A673 (cell line): Measurements from ENCODE around the gene PMPCA. TPM values are rescaled to one million over a fixed set of nuclear protein-coding genes. Genes with fewer than 3 reads are reported as not detected.

Source experiments
- BruUV-seq: library from RNA; stranded (reverse); fragments of 400-500 nt; replicated peaks from 2 replicates; lab custom pipeline; 2021; lab: Mats Ljungman, UMichigan
- CTCF ChIA-PET: fragments of 300-600 bp; sonication (Branson Sonifier 250); formaldehyde crosslinking; loops from one replicate; lab custom pipeline; 2022; ENCODE audit warnings: antibody characterized with exemption; lab: Charles Lee
- POLR2A ChIA-PET: fragments of 300-600 bp; sonication (Branson Sonifier 250); formaldehyde crosslinking; loops from one replicate; lab custom pipeline; 2022; ENCODE audit warnings: antibody characterized with exemption; ENCODE audit not compliant: low non-redundant PET; lab: Charles Lee
- DNase-seq: peaks from one replicate; pipeline ENCODE4 v3.0.0-alpha.2; 2015; ENCODE audit warnings: low spot score
- H3K27ac ChIP-seq: fragments of 200-600 bp; sonication (generic); 2 replicates; pipeline ENCODE4 v1.5.1; 2016; ENCODE audit warnings: mixed run types, low read depth, mild to moderate bottlenecking, mixed read lengths, antibody characterized with exemption, low read length; ENCODE audit not compliant: poor library complexity, severe bottlenecking
- H3K27me3 ChIP-seq: fragments of 200-600 bp; sonication (generic); replicated peaks from 2 replicates; pipeline ENCODE4 v1.6.1; 2017; ENCODE audit warnings: mixed run types, low read depth, mild to moderate bottlenecking, mixed read lengths, antibody characterized with exemption, low read length; ENCODE audit not compliant: insufficient read depth, poor library complexity
- H3K36me3 ChIP-seq: fragments of 200-600 bp; sonication (generic); 2 replicates; pipeline ENCODE4 v1.6.1; 2016; ENCODE audit warnings: mixed run types, mild to moderate bottlenecking, mixed read lengths, antibody characterized with exemption, low read length; ENCODE audit not compliant: insufficient read depth, poor library complexity, severe bottlenecking
- H3K4me1 ChIP-seq: fragments of 200-600 bp; sonication (generic); 2 replicates; pipeline ENCODE4 v1.6.1; 2017; ENCODE audit warnings: mixed run types, mild to moderate bottlenecking, mixed read lengths, antibody characterized with exemption, low read length; ENCODE audit not compliant: insufficient read depth, poor library complexity, severe bottlenecking
- H3K4me3 ChIP-seq: fragments of 200-600 bp; sonication (generic); 2 replicates; pipeline ENCODE4 v1.5.1; 2016; ENCODE audit warnings: low read depth, mixed run types, mild to moderate bottlenecking, mixed read lengths, low read length; ENCODE audit not compliant: poor library complexity, severe bottlenecking
- H3K9me3 ChIP-seq: fragments of 200-600 bp; sonication (generic); 2 replicates; pipeline ENCODE4 v1.6.1; 2016; ENCODE audit warnings: mixed run types, low read depth, mild to moderate bottlenecking, mixed read lengths, antibody characterized with exemption, low read length; ENCODE audit not compliant: poor library complexity, severe bottlenecking
- EZH2 ChIP-seq: fragments of 200-600 bp; sonication (generic); IDR thresholded peaks from 2 replicates; pipeline ENCODE4 v1.6.1; 2017; ENCODE audit warnings: borderline replicate concordance, low read depth, mild to moderate bottlenecking, mixed read lengths, antibody characterized with exemption, low read length; ENCODE audit not compliant: poor library complexity, severe bottlenecking
- intact Hi-C: fragments of 100-400 bp; cut with micrococcal nuclease; formaldehyde crosslinking; loops from one replicate; pipeline ENCODE4 v1.10.0; 2022; ENCODE audit not compliant: unreplicated experiment
- total RNA-seq: library from RNA; stranded (reverse); gene quantifications from 2 replicates; pipeline ENCODE4 v1.2.3, GENCODE V29; 2021
- TF ChIP-seq, protein P1 (sequence below): fragments of 300-800, 200-600 bp; sonication (generic); conservative IDR thresholded peaks from 2 replicates; pipeline ENCODE4 v1.5.1; 2017; ENCODE audit warnings: low read depth, mild to moderate bottlenecking, antibody characterized with exemption, low read length, moderate library complexity, mixed read lengths

PMPCA gene
- total RNA-seq, 1 experiment from 2014 or later: 94.8 TPM

DNA sequence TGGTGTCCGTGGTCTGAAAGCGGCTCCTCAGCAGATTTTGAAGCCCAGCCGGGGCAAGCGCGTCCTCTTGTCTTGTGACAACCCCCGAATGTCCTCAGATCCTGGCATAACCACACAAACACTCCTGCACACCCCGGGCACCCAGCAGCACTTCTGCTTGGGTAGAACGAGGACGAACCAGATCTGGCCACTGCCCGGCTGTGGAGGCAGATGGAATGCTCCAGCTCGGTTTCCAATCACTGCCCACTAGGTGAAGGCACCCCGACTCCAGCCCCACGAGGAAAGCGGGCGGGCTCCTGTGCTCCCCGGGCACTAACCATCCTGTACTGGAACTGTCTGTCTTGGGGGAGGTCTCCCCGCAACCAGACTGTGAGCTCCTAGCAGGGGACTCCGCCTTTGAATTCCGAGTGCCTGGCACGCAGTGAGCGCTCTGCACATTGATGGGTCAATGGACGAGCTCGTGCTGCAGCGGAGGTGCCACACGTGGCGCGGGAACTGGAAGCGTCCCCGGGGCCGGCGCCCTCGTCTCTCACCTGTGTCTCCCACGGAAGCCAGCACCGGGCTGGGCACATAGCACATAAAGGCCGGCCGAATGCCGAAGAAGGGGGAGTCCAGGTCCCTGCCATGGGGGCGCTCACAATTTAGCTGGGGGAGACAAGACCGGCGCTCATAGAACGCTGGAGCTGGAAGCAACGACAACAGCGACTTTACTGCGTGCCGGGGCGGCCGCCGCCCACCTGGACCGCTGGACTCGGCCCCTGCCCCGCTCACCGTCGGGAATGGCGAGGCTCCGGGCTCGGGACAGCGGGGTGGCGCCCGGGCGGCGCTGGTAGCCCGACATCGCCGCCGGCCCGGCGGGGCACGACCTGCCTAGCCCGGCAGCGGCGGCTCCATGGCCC is 652 bp upstream of the PMPCA start:
- Histone ChIP-seq H3K27ac (peak overlapping the region; percentile 82), H3K36me3 (peaks cover 62% of the 10 kb centered on the region), H3K4me3 (peak overlapping the region; percentile 93), H3K27me3 (no peaks in the 10 kb centered on the region), H3K9me3 (no peaks in the 10 kb centered on the region), H3K4me1 (peaks cover 10% of the 10 kb centered on the region)
- no TSS peak for BruUV-seq
- POLR2A ChIA-PET: no interaction called here
- peak; percentile 45 for DNase-seq
- TF ChIP-seq, protein P1, sequence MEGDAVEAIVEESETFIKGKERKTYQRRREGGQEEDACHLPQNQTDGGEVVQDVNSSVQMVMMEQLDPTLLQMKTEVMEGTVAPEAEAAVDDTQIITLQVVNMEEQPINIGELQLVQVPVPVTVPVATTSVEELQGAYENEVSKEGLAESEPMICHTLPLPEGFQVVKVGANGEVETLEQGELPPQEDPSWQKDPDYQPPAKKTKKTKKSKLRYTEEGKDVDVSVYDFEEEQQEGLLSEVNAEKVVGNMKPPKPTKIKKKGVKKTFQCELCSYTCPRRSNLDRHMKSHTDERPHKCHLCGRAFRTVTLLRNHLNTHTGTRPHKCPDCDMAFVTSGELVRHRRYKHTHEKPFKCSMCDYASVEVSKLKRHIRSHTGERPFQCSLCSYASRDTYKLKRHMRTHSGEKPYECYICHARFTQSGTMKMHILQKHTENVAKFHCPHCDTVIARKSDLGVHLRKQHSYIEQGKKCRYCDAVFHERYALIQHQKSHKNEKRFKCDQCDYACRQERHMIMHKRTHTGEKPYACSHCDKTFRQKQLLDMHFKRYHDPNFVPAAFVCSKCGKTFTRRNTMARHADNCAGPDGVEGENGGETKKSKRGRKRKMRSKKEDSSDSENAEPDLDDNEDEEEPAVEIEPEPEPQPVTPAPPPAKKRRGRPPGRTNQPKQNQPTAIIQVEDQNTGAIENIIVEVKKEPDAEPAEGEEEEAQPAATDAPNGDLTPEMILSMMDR: no peak
- no peak for TF ChIP-seq EZH2
- CTCF ChIA-PET: no interaction called here
- intact Hi-C loops: no loop called here

DNA sequence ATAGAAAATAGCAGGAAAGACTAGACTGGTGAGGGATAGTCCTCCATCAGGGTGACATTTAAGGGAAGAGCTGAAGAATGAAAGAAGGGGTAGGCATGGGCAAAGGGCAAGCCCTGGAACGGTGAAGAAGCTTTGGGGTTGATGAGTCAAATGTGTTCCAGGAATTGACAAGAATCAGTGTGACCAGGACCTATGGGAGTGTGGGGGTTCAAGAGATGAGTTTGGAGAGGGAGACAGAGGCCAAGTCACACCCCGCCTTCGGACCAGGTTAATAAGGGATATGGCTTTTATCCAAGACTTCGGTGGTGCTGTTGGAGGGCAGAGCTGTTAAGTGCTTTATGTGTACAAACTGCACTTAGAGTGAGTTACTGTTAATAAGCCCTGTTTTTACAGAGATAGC is 920 bp downstream of the PMPCA start:
- peak overlapping the region; percentile 93 for H3K27ac ChIP-seq
- peaks cover 55% of the 10 kb centered on the region for H3K36me3 ChIP-seq
- intact Hi-C loops: no loop called here

DNA sequence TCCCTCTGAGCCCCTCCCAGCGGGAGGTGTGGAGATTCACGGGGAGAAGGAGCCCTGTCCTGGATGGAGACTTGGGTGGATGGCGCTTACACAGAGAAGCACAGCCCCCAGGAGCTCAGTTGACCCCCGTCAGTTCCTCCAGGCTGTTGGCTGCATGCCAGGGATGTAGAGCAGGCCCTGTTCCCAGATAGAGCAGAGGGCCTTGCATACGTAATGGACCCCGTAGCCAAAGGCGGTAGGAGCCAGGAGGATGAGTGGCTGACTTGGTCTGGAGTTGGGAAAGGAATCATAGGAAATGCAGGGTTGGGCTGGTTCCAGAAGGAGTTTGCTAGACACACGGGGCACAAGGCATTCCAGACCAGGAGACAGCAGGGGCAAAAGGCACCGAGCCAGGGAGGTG is 2.5 kb downstream of the PMPCA start:
- Histone ChIP-seq H3K27me3 (no peaks in the 10 kb centered on the region), H3K4me1 (peaks cover 10% of the 10 kb centered on the region), H3K4me3 (no peak overlapping the region), H3K27ac (no peak overlapping the region), H3K9me3 (no peaks in the 10 kb centered on the region), H3K36me3 (peaks cover 54% of the 10 kb centered on the region)
- TF ChIP-seq, protein P1: no peak
- no peak for TF ChIP-seq EZH2
- CTCF ChIA-PET: no interaction called here
- POLR2A ChIA-PET: no interaction called here
- DNase-seq: no peak
- BruUV-seq: no TSS peak
- intact Hi-C loops: no loop called here

More for the DNA sequence above, 920 bp downstream of the PMPCA start:
- H3K4me1 ChIP-seq: peaks cover 10% of the 10 kb centered on the region
- no peaks in the 10 kb centered on the region for H3K27me3 ChIP-seq
- BruUV-seq: TSS peak; percentile 76
- TF ChIP-seq EZH2: no peak
- TF ChIP-seq, protein P1: no peak
- no peak for DNase-seq
- ChIA-PET CTCF (no interaction called here), POLR2A (no interaction called here)
- peak overlapping the region; percentile 93 for H3K4me3 ChIP-seq
- no peaks in the 10 kb centered on the region for H3K9me3 ChIP-seq
